ENCODE data around the gene AMD1. TPM values are rescaled to one million over a fixed set of nuclear protein-coding genes. Genes with fewer than 3 reads are reported as not detected.

The AMD1 gene
- total and polyA plus RNA-seq, 10 of the 15 experiments (the other 5 are each of a cell fraction or from before 2014, with no cell fraction given), result 58.2 to 116 (median 79.3) TPM

DNA sequence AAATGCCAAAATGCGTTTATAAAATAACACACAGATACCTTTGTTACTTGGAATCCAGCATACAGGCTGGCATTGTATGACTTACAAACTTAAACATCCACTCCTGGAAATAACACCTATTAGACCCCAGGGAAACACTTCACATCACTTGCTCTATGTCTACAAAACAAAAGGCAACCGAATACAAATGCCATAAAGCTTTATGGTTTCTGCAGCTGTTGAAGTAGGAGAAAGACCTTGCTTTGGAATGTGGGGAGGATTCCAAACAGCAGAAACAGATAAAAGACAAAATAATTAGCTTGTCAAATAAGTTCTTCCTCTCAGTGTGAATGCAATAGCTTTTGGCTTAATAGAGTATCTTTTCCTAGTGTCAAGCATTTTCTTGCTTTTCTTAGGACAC is 9.8 kb upstream of the AMD1 start:
- FAIRE-seq (no peak), ATAC-seq (no peak), DNase-seq (ENCODE audit: low read depth, low spot score) (no peak)
- ChIA-PET RAD21 (ENCODE audit: unreplicated experiment) (interaction anchor here (2.9 to 4.3 kb wide), 3 partner anchors 10 to 50 kb away, joined by 13 to 22 read pairs (median 13); partner anchors contain the start of genes AMD1 and CDK19), SMC1A (ENCODE audit: uncharacterized antibody, unreplicated experiment) (interaction anchor here (1.2 to 4.4 kb wide), 9 partner anchors 9 to 182 kb away, joined by 3 to 37 read pairs (median 7); partner anchors contain the start of genes AMD1 and CDK19), POLR2A (interaction anchor here (1.1 to 3.4 kb wide), 4 partner anchors 9 to 49 kb away, joined by 3 to 40 read pairs (median 4); partner anchors contain the start of genes AMD1 and CDK19), CTCF (interaction anchor here (0.6 to 2.4 kb wide), 4 partner anchors 10 to 83 kb away, joined by 3 to 11 read pairs (median 3); partner anchors contain the start of gene AMD1)
- Histone ChIP-seq H3K79me2 (ENCODE audit: control insufficient read depth, insufficient read depth, low read length) (no peaks in the 10 kb centered on the region), H3K4me1 (ENCODE audit: control insufficient read depth, insufficient read depth, low read length) (peaks cover 16% of the 10 kb centered on the region), H2AFZ (ENCODE audit: control insufficient read depth, low read depth, low read length) (no peak overlapping the region), H3K4me3 (no peak overlapping the region), H3K9ac (ENCODE audit: control insufficient read depth, insufficient read depth, low read length) (no peak overlapping the region), H4K20me1 (ENCODE audit: control insufficient read depth, insufficient read depth) (no peaks in the 10 kb centered on the region), H3K9me3 (replicated peaks; ENCODE audit: control insufficient read depth, insufficient read depth, low read length) (no peaks in the 10 kb centered on the region; the same call in 2 of the 3 replicates), H3K36me3 (ENCODE audit: control insufficient read depth in 2 of 2, insufficient read depth in 2 of 2, low read length in 1 of 2) (no peaks in the 10 kb centered on the region), H3K4me2 (ENCODE audit: control insufficient read depth, insufficient read depth) (no peak overlapping the region), H3K27ac (ENCODE audit: control insufficient read depth, insufficient read depth) (no peak overlapping the region), H3K27me3 (replicated peaks in 1 of 2; ENCODE audit: control insufficient read depth in 2 of 2, insufficient read depth in 2 of 2, low read length in 1 of 2) (no peaks in the 10 kb centered on the region)
- intact Hi-C loops (cut with micrococcal nuclease; ENCODE audit: unreplicated experiment), result no loop called here
- TF ChIP-seq, protein P1, sequence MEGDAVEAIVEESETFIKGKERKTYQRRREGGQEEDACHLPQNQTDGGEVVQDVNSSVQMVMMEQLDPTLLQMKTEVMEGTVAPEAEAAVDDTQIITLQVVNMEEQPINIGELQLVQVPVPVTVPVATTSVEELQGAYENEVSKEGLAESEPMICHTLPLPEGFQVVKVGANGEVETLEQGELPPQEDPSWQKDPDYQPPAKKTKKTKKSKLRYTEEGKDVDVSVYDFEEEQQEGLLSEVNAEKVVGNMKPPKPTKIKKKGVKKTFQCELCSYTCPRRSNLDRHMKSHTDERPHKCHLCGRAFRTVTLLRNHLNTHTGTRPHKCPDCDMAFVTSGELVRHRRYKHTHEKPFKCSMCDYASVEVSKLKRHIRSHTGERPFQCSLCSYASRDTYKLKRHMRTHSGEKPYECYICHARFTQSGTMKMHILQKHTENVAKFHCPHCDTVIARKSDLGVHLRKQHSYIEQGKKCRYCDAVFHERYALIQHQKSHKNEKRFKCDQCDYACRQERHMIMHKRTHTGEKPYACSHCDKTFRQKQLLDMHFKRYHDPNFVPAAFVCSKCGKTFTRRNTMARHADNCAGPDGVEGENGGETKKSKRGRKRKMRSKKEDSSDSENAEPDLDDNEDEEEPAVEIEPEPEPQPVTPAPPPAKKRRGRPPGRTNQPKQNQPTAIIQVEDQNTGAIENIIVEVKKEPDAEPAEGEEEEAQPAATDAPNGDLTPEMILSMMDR (IDR thresholded peaks at IDR 0.05 in 2 of 3, conservative IDR thresholded peaks at IDR 0.05 in 1 of 3; ENCODE audit: control insufficient read depth in 2 of 3, extremely low read depth in 1 of 3, insufficient read depth in 1 of 3, low read depth in 3 of 3, low read length in 3 of 3), result no peak
- no peak for TF ChIP-seq BCLAF1 (IDR thresholded peaks at IDR 0.05)
- 97% methylated on average over 2 of the region's 2 CpGs for WGBS (ENCODE audit: insufficient coverage, insufficient replicate concordance, low lambda C conversion rate, missing lambda C conversion rate)
- BruUV-seq (replicated peaks), result no TSS peak
- in situ Hi-C loops (cut with MboI), result no loop called here

All from GM12878 (cell line).